Measurements from ENCODE around the gene BLOC1S4.

The BLOC1S4 gene

GRCh38 chr4:6692806-6693205, 23.2 kb upstream of the BLOC1S4 start:
- no peak for DNase-seq

GRCh38 chr4:6693231-6694176, 22.5 kb upstream of the BLOC1S4 start, which contains the start of gene S100P:
Gene S100P (plus strand): TSS chr4:6693878. CDS start chr4:6693933, 55 bp downstream.
- DNase-seq: no peak

GRCh38 chr4:6694177-6694901, 21.6 kb upstream of the BLOC1S4 start:
- DNase-seq: no peak

GRCh38 chr4:6695660-6696610, 20.0 kb upstream of the BLOC1S4 start:
- no peak for DNase-seq

- no peak for DNase-seq
Measured at GRCh38 chr4:6696611-6697010, 19.4 kb upstream of the BLOC1S4 start.

- DNase-seq: no peak
Measured at GRCh38 chr4:6697131-6697530, 18.8 kb upstream of the BLOC1S4 start.

GRCh38 chr4:6699388-6699787, 16.6 kb upstream of the BLOC1S4 start:
- DNase-seq: no peak

GRCh38 chr4:6699903-6700302, 16.1 kb upstream of the BLOC1S4 start:
- no peak for DNase-seq

- DNase-seq: no peak
Measured at GRCh38 chr4:6701371-6701770, 14.6 kb upstream of the BLOC1S4 start.

- no peak for DNase-seq
Measured at GRCh38 chr4:6702761-6703160, 13.2 kb upstream of the BLOC1S4 start.

GRCh38 chr4:6703786-6704185, 12.2 kb upstream of the BLOC1S4 start:
- no peak for DNase-seq

- no peak for DNase-seq
Measured at GRCh38 chr4:6705646-6706045, 10.3 kb upstream of the BLOC1S4 start.

- DNase-seq: no peak
Measured at GRCh38 chr4:6706173-6706572, 9.8 kb upstream of the BLOC1S4 start.

- DNase-seq: peak; percentile 92
Measured at GRCh38 chr4:6709230-6710114, 6.5 kb upstream of the BLOC1S4 start, which contains the start of gene MRFAP1L1. Gene MRFAP1L1 (minus strand): TSS chr4:6709865. CDS start chr4:6709629, 236 bp downstream.

GRCh38 chr4:6710282-6710681, 5.7 kb upstream of the BLOC1S4 start:
- DNase-seq: peak; percentile 49

GRCh38 chr4:6710996-6711395, 5.0 kb upstream of the BLOC1S4 start:
- DNase-seq: no peak

GRCh38 chr4:6714954-6715353, 1.0 kb upstream of the BLOC1S4 start:
- no peak for DNase-seq

- no peak for DNase-seq
Measured at GRCh38 chr4:6715704-6716017, 313 bp upstream of the BLOC1S4 start.

- DNase-seq: no peak
Measured at GRCh38 chr4:6716958-6717655, 1.1 kb downstream of the BLOC1S4 start.

GRCh38 chr4:6718932-6719610, 3.1 kb downstream of the BLOC1S4 start:
- no peak for DNase-seq
